ENCODE data around the gene PRR18. TPM values are rescaled to one million over a fixed set of nuclear protein-coding genes. Genes with fewer than 3 reads are reported as not detected.

The PRR18 gene
- total RNA-seq, 2 donors from 2014 or later: 0.27 TPM; not detected in 1

DNA sequence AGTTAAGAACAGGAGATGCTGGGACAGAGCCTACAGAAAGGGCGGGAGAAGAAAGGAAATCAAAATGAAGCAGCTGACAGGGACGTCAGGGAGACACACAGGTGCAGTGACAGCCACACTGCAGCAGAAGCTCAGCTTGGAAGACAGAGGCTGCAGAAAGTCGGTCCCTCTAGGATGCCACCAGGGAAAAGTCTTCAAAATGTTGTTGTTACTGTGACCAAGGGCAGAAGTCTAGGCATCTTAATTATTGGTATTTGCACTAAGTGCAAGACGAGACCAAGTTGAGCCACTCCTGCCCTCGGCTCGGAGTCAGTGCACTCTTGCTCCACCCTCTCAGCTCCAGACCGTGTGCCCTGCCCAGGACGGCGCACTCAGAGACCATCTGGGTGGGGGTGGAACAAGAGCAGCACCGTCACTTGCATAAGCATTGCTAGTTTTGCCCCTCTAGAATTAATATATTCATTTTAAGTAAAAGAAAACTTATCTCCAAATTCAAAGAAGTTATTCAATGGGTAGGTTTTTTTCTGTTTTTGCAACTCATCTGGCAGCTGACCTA is 2.6 kb downstream of the PRR18 start:
- Histone ChIP-seq H3K27me3 (replicated peaks; ENCODE audit: insufficient read depth) (no peaks in the 10 kb centered on the region), H3K4me1 (replicated peaks) (no peaks in the 10 kb centered on the region), H3K36me3 (no peaks in the 10 kb centered on the region), H3K4me3 (no peak overlapping the region), H3K9me3 (no peaks in the 10 kb centered on the region), H3K27ac (no peak overlapping the region)
- intact Hi-C loops (cut with DNase I): no loop called here
- TF ChIP-seq POLR2AphosphoS5 (IDR thresholded peaks at IDR 0.05) (no peak), POLR2A (IDR thresholded peaks at IDR 0.05) (no peak)
- TF ChIP-seq, protein P1, sequence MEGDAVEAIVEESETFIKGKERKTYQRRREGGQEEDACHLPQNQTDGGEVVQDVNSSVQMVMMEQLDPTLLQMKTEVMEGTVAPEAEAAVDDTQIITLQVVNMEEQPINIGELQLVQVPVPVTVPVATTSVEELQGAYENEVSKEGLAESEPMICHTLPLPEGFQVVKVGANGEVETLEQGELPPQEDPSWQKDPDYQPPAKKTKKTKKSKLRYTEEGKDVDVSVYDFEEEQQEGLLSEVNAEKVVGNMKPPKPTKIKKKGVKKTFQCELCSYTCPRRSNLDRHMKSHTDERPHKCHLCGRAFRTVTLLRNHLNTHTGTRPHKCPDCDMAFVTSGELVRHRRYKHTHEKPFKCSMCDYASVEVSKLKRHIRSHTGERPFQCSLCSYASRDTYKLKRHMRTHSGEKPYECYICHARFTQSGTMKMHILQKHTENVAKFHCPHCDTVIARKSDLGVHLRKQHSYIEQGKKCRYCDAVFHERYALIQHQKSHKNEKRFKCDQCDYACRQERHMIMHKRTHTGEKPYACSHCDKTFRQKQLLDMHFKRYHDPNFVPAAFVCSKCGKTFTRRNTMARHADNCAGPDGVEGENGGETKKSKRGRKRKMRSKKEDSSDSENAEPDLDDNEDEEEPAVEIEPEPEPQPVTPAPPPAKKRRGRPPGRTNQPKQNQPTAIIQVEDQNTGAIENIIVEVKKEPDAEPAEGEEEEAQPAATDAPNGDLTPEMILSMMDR (IDR thresholded peaks at IDR 0.05): no peak
- 63% methylated on average over 10 of the region's 10 CpGs for WGBS
- no peak for DNase-seq (ENCODE audit: low spot score)

DNA sequence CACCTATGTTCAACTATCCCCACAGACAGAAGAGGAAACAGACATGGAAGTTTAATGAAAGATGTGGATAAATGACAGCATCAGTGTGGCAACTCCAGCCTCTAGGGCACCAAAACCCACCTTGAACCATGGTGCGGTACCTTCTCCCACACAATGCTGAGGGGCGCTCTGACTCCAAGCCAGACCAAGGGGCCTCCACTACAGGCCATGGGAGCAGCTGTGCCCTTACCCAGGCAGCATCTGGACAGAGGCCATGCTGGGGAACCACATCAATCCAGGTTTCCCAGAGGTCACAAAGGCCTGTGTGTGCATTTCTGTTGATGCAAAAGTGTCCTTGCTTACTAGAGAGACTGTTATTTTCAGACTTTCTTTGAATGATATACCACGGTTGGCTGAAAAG is 4.1 kb downstream of the PRR18 start:
- WGBS: 89% methylated on average over 3 of the region's 3 CpGs
- Histone ChIP-seq H3K27ac (no peak overlapping the region), H3K4me1 (replicated peaks) (no peaks in the 10 kb centered on the region), H3K9me3 (no peaks in the 10 kb centered on the region), H3K27me3 (replicated peaks; ENCODE audit: insufficient read depth) (no peaks in the 10 kb centered on the region), H3K36me3 (no peaks in the 10 kb centered on the region), H3K4me3 (no peak overlapping the region)
- DNase-seq (ENCODE audit: low spot score): no peak
- intact Hi-C loops (cut with DNase I): no loop called here
- TF ChIP-seq, protein P1 (IDR thresholded peaks at IDR 0.05): no peak
- TF ChIP-seq POLR2A (IDR thresholded peaks at IDR 0.05): no peak
- no peak for TF ChIP-seq POLR2AphosphoS5 (IDR thresholded peaks at IDR 0.05)

DNA sequence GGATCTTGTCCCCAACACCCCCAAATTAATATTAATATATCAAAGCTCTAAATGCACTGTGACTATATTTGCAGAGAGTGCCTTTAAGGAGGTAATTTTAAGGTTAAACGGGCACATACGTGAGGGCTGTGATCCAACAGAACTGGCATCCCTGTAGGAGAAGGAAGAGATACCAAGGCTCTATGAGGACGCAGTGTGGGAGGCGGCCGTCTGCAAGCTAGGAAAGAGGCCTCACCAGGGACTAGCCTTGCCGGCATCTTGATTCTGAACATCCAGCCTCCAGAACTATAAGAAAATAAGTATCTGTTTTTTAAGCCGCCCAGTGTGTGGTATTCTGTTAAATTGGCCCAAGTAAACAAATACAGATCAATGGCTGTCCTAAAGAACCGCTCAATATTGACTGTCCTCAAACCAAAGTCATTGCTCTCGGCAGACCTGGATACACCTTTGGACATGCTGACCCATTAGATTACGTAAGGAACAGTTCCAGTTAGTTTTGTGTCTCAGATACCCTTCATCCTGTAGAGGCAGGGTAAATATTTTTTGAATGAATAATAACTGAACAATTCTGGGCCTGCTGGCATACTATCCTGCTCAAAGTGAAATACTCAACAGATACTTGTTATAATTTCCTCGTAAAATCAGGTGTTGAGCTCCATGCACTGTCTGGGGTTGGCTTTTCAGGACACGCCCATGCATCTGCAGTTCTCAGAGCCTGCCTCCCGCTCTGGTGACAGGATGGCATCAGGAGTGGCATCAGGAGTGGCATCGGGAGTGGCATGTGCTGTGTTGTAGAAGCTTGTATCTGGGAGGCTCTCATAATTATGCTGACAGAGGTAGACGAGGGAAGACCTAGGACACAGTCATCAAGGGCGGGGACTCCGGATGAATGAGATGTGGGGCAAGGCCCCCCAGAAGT is 6.3 kb downstream of the PRR18 start:
- no peak for DNase-seq (ENCODE audit: low spot score)
- Histone ChIP-seq H3K9me3 (no peaks in the 10 kb centered on the region), H3K4me1 (replicated peaks) (no peaks in the 10 kb centered on the region), H3K4me3 (no peak overlapping the region), H3K27ac (no peak overlapping the region), H3K27me3 (replicated peaks; ENCODE audit: insufficient read depth) (no peaks in the 10 kb centered on the region), H3K36me3 (no peaks in the 10 kb centered on the region)
- intact Hi-C loops (cut with DNase I): no loop called here
- TF ChIP-seq POLR2AphosphoS5 (IDR thresholded peaks at IDR 0.05) (no peak), POLR2A (IDR thresholded peaks at IDR 0.05) (no peak)
- TF ChIP-seq, protein P1 (IDR thresholded peaks at IDR 0.05): no peak
- WGBS: 90% methylated on average over 17 of the region's 17 CpGs

DNA sequence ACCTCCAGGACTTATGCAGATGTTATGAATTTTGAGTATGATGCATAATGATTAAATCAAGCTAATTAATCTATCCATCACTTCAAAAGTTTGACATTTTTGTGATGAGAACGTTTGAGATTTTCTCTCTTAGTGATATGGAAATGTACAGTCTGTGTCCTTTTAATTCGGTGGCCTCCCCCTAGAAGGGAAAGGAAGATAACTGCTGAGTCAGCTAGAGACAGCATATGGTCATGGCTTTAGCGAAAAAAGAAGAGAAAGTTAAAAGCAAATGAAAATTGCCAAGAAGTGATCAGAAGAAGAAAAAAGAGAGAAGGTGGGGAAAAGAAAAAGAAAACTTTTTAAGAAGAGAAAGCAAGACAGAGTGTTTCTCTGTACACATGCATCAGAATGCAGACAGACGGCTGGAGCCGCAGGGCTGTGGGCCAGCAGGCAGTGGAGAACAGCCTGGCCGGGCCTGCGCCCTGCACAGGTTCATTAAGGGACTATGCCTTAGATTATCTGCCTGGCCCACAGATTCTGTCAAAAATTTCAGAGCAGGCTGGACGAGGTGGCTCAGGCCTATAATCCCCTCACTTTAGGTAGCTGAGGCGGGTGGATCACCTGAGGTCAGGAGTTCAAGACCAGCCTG is 7.7 kb downstream of the PRR18 start:
- WGBS: 83% methylated on average over 9 of the region's 9 CpGs
- no peaks in the 10 kb centered on the region for H3K4me1 ChIP-seq (replicated peaks)
- H3K9me3 ChIP-seq: no peaks in the 10 kb centered on the region
- DNase-seq (ENCODE audit: low spot score): no peak
- no peaks in the 10 kb centered on the region for H3K36me3 ChIP-seq
- no peak overlapping the region for H3K4me3 ChIP-seq
- no peak overlapping the region for H3K27ac ChIP-seq
- intact Hi-C loops (cut with DNase I): no loop called here
- no peaks in the 10 kb centered on the region for H3K27me3 ChIP-seq (replicated peaks; ENCODE audit: insufficient read depth)
- TF ChIP-seq, protein P1 (IDR thresholded peaks at IDR 0.05): no peak
- TF ChIP-seq POLR2AphosphoS5 (IDR thresholded peaks at IDR 0.05) (no peak), POLR2A (IDR thresholded peaks at IDR 0.05) (no peak)
